Bronchial epithelial cell (primary cell): ENCODE results near the gene MACROH2A2. TPM values are rescaled to one million over a fixed set of nuclear protein-coding genes. Genes with fewer than 3 reads are reported as not detected.

Experiments used
- DNase-seq: peaks from one replicate; pipeline ENCODE4 v3.0.0-alpha.2; 2010; ENCODE audit warnings: low read depth
- FAIRE-seq: peaks from 2 replicates; lab custom pipeline; 2011; peaks lifted over from hg19 to GRCh38; lab: Jason Lieb, UNC
- H3K27me3 ChIP-seq: 2 replicates; pipeline ENCODE4 v1.5.1; 2011; ENCODE audit warnings: low read length; ENCODE audit not compliant: control insufficient read depth, insufficient read depth
- H3K36me3 ChIP-seq: 2 replicates; pipeline ENCODE4 v1.5.1; 2011; ENCODE audit warnings: low read length; ENCODE audit not compliant: control insufficient read depth, insufficient read depth
- H3K4me3 ChIP-seq: 2 replicates; pipeline ENCODE4 v1.5.1; 2011; ENCODE audit warnings: mild to moderate bottlenecking, low read depth, low read length, control low read depth
- total RNA-seq: library from RNA; depleted of rRNA; stranded (reverse); fragments of >200 nt; gene quantifications from 2 replicates; pipeline ENCODE4 v1.2.1, GENCODE V29; 2014
- TF ChIP-seq, protein P1 (sequence below): IDR thresholded peaks from 2 replicates; pipeline ENCODE4 v1.5.1; 2011; ENCODE audit warnings: mild to moderate bottlenecking, moderate library complexity, low read length, control low read depth, inconsistent platforms; ENCODE audit not compliant: insufficient read depth, severe bottlenecking

Gene MACROH2A2
- total RNA-seq, 1 donor from 2014 or later = 11.3 TPM

- peak; percentile 45 for DNase-seq
- no peak for FAIRE-seq
- TF ChIP-seq, protein P1, sequence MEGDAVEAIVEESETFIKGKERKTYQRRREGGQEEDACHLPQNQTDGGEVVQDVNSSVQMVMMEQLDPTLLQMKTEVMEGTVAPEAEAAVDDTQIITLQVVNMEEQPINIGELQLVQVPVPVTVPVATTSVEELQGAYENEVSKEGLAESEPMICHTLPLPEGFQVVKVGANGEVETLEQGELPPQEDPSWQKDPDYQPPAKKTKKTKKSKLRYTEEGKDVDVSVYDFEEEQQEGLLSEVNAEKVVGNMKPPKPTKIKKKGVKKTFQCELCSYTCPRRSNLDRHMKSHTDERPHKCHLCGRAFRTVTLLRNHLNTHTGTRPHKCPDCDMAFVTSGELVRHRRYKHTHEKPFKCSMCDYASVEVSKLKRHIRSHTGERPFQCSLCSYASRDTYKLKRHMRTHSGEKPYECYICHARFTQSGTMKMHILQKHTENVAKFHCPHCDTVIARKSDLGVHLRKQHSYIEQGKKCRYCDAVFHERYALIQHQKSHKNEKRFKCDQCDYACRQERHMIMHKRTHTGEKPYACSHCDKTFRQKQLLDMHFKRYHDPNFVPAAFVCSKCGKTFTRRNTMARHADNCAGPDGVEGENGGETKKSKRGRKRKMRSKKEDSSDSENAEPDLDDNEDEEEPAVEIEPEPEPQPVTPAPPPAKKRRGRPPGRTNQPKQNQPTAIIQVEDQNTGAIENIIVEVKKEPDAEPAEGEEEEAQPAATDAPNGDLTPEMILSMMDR = peak; percentile 53
- Histone ChIP-seq H3K27me3 (no peaks in the 10 kb centered on the region), H3K4me3 (peak overlapping the region; percentile 81), H3K36me3 (peaks cover 2% of the 10 kb centered on the region)
Measured at GRCh38 chr10:70145666-70146488, 93.2 kb downstream of the MACROH2A2 start.

DNA sequence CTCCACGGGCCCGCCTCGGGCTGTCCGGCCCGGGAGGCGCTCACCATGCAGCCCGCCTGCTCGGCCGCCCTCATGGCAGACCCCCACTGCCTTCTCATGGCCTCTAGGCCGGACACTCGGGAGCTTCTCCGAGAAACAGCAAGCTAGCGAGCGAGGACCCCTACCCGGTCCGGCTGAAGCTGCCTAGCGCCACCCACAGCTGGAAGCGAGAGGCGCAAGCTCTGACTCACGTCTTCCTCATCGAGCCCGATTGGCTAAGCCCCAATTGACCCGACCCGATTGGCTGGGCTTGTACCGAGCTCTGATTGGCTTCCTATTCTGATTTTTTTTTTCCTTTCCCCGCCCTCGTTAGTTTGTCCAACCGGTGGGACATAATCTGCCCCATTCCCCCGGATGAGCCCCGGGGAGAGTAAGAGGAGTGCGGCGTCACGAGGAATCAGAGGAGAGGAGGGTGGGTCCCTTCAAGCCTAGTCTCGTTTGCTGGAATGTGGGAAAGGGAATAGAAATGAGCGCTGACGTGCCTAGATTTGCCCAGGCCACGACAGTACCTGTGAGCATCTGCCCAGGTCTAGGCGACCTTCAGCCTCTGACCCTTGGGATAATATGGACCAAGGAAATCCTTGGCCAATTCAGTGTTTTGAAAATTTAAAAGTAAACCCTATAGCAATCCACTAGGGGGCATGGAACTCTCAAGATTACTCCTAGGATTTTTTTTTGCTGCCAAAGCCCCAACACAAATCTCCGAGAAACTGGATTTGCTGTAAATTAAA is 94.0 kb downstream of the MACROH2A2 start, which contains the start of gene TYSND1:
Gene TYSND1, minus strand, starts transcription at position 212 of the 770 bp plus-strand sequence. Its CDS starts 114 bp downstream, at position 98.
- Histone ChIP-seq H3K36me3 (peaks cover 2% of the 10 kb centered on the region), H3K4me3 (peak within 1 kb of the TSS; percentile 81), H3K27me3 (no peaks in the 10 kb centered on the region)
- DNase-seq (peak; percentile 98), FAIRE-seq (peak; percentile 95)
- TF ChIP-seq, protein P1 = peak; percentile 96

DNA sequence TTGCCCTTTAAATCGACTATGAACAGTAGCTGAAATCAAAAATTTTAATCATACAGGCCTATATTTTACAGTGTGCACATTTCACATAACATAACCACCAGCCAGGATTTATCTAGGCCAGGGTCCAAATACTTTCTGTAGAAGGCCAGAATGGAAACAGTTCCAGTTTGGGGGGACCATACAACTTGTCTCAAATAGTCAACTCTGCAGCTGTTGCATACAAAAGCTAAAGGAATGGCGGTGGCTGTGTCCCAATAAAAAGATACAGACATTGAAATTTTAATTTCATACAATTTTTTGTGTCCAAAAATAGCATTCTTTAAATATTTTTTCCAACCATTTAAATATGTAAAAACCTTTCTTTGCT is 94.6 kb downstream of the MACROH2A2 start:
- no peak overlapping the region for H3K4me3 ChIP-seq
- FAIRE-seq (no peak), DNase-seq (no peak)
- H3K27me3 ChIP-seq = no peaks in the 10 kb centered on the region
- peaks cover 5% of the 10 kb centered on the region for H3K36me3 ChIP-seq
- TF ChIP-seq, protein P1 = no peak

DNA sequence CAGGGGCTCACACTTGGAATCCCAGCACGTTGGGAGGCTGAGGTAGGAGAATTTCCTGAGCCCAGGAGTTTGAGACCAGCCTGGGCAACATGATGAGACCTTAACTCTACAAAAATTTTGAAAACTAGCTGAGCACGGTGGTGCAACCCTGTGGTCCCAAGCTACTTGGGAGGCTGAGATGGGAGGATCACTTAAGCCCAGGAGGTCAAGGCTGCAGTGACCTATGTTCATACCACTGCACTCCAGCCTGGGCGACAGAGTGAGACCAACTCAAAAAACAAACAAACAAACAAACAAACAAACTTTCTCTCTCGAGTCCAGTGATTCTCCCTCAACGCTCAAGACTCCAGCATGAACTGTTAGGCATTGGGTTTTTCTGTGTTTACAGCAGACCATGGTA is 95.9 kb downstream of the MACROH2A2 start:
- FAIRE-seq = no peak
- H3K27me3 ChIP-seq = no peaks in the 10 kb centered on the region
- H3K4me3 ChIP-seq = no peak overlapping the region
- peaks cover 8% of the 10 kb centered on the region for H3K36me3 ChIP-seq
- TF ChIP-seq, protein P1 = no peak
- DNase-seq = no peak

- Histone ChIP-seq H3K36me3 (peaks cover 23% of the 10 kb centered on the region), H3K4me3 (no peak overlapping the region), H3K27me3 (no peaks in the 10 kb centered on the region)
- TF ChIP-seq, protein P1 = no peak
- DNase-seq (no peak), FAIRE-seq (no peak)
Measured at GRCh38 chr10:70155255-70155838, 102.7 kb downstream of the MACROH2A2 start.
